Measurements from ENCODE around the gene DNAJC7. TPM values are rescaled to one million over a fixed set of nuclear protein-coding genes. Genes with fewer than 3 reads are reported as not detected.

The DNAJC7 gene
- polyA plus RNA-seq, 1 of the 3 experiments (the other 2 are of a cell fraction), result 38.8 TPM

DNA sequence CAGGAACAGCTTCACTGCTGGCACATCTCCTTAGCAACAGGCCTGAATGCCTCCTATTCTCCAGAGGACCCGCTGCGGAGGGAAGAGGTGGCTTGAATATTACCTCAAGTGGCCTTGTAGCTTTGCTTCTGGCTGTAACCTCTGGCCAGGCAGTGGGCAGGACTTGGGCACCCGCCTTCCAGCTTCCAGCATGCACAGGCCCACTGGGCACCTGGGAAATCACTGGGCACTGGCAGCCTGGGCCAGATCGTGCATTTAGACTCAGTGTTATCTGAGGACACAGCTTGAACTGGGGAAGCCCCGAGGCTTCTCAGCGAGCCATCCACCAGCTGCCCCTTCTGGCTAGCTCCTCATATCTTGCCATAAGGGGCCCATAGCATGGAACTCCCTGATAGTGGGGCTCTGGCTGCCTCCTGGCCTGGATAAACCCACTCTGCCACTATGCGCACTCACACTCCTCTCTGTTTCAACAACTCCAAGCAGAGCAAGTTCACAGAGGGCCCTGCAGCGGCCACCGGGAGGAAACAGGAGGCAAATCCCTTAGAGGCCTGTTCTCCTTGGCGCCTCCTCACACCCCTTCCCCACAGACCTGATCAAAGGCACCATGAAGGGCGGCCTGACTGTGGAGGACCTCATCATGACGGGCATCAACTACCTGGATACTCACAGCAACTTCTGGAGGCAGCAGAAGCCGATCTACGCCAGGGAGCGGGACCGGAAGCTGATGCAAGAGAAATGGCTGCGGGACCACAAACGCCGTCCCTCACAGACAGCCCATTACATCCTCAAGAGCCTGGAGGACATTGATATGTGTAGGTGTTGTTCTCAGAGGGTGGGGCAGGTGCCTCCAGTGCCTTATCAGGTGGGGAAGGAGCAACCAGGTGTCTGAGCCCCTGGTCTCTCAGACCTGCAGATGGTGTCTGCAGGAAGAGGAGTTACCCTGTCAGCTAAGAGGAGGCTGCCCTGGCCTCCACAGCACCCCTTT, 79.0 kb downstream of the DNAJC7 start:
- Histone ChIP-seq H3K9me3 (no peaks in the 10 kb centered on the region), H3K4me1 (ENCODE audit: control insufficient read depth in 1 of 2, insufficient read depth in 2 of 2, low read depth in 1 of 2, low read length in 1 of 2) (peaks cover 0 to 27% of the 10 kb centered on the region in 2 experiments; a peak in 1 of 4 replicates), H4K20me1 (ENCODE audit: insufficient read depth) (no peaks in the 10 kb centered on the region), H3K9me2 (no peaks in the 10 kb centered on the region), H3K9ac (no peak overlapping the region), H3K79me2 (ENCODE audit: insufficient read depth) (no peaks in the 10 kb centered on the region), H3K4me2 (no peak overlapping the region), H3K27me3 (ENCODE audit: insufficient read depth) (no peaks in the 10 kb centered on the region), H3K4me3 (ENCODE audit: low read depth in 2 of 2, low read length in 1 of 2) (no peak overlapping the region), H2AFZ (ENCODE audit: low read depth) (no peak overlapping the region), H3K27ac (ENCODE audit: low read depth in 2 of 2, low read length in 1 of 2) (peak overlapping the region in 1 of 2 experiments; percentile 64; a peak in 2 of 4 replicates), H3F3A (replicated peaks; ENCODE audit: insufficient read depth) (no peaks in the 10 kb centered on the region), H3K36me3 (replicated peaks in 1 of 2; ENCODE audit: control insufficient read depth in 1 of 2, insufficient read depth in 2 of 2, low read length in 1 of 2) (peaks cover 7 to 18% of the 10 kb centered on the region in 2 experiments)
- ChIA-PET POLR2A (interaction anchor here (0.9 to 1.5 kb wide), 4 partner anchors 8 to 35 kb away, joined by 3 to 5 read pairs (median 4); partner anchors contain the start of gene ODAD4), CTCF (interaction anchor here (0.8 to 2.0 kb wide), 6 partner anchors 8 to 28 kb away, joined by 3 to 8 read pairs (median 3); partner anchors contain the start of gene CNP)
- no peak for TF ChIP-seq IRF3 (IDR thresholded peaks at IDR 0.05; ENCODE audit: low read depth, low read length)
- no peak for TF ChIP-seq RFX5 (IDR thresholded peaks at IDR 0.05; ENCODE audit: low read length)
- no peak for TF ChIP-seq PBX3 (IDR thresholded peaks at IDR 0.05)
- TF ChIP-seq, protein P1, sequence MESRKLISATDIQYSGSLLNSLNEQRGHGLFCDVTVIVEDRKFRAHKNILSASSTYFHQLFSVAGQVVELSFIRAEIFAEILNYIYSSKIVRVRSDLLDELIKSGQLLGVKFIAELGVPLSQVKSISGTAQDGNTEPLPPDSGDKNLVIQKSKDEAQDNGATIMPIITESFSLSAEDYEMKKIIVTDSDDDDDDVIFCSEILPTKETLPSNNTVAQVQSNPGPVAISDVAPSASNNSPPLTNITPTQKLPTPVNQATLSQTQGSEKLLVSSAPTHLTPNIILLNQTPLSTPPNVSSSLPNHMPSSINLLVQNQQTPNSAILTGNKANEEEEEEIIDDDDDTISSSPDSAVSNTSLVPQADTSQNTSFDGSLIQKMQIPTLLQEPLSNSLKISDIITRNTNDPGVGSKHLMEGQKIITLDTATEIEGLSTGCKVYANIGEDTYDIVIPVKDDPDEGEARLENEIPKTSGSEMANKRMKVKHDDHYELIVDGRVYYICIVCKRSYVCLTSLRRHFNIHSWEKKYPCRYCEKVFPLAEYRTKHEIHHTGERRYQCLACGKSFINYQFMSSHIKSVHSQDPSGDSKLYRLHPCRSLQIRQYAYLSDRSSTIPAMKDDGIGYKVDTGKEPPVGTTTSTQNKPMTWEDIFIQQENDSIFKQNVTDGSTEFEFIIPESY (IDR thresholded peaks at IDR 0.05; ENCODE audit: borderline replicate concordance, low read depth), result no peak
- TF ChIP-seq EP300 (IDR thresholded peaks at IDR 0.05; ENCODE audit: borderline replicate concordance in 1 of 2, low read depth in 1 of 2, low read length in 1 of 2), result peak in 1 of 2 experiments; percentile 21; a peak in 1 of 4 replicates
- 90% methylated on average over 17 of the region's 19 CpGs for WGBS (ENCODE audit: low lambda C conversion rate)
- peak; percentile 48 for DNase-seq

DNA sequence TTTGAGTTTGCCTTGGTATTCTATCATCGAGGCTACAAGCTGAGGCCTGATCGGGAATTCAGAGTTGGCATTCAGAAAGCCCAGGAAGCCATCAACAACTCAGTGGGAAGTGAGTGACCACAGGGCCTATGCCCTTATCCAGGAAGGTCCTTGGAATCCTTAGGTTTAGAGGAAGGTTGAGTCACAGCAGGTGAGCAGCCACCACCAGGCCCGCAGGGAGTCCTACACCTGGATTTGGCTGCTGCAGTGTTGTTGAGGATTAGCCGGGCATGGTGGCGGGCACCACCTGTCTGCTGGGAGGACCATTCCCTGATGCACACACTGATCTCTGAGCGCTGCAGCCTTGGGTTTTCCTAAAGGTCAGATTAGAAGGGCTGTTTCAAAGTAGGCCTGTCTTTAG, 81.6 kb downstream of the DNAJC7 start:
- Histone ChIP-seq H3K4me3 (ENCODE audit: low read depth in 2 of 2, low read length in 1 of 2) (no peak overlapping the region), H3K4me2 (no peak overlapping the region), H3K9me2 (no peaks in the 10 kb centered on the region), H3K79me2 (ENCODE audit: insufficient read depth) (peaks cover 4% of the 10 kb centered on the region), H2AFZ (ENCODE audit: low read depth) (no peak overlapping the region), H3K27ac (ENCODE audit: low read depth in 2 of 2, low read length in 1 of 2) (no peak overlapping the region), H3K27me3 (ENCODE audit: insufficient read depth) (no peaks in the 10 kb centered on the region), H3K9ac (no peak overlapping the region), H3K9me3 (no peaks in the 10 kb centered on the region), H4K20me1 (ENCODE audit: insufficient read depth) (no peaks in the 10 kb centered on the region), H3K4me1 (ENCODE audit: control insufficient read depth in 1 of 2, insufficient read depth in 2 of 2, low read depth in 1 of 2, low read length in 1 of 2) (peaks cover 0 to 33% of the 10 kb centered on the region in 2 experiments; a peak in 2 of 4 replicates), H3F3A (replicated peaks; ENCODE audit: insufficient read depth) (no peaks in the 10 kb centered on the region), H3K36me3 (replicated peaks in 1 of 2; ENCODE audit: control insufficient read depth in 1 of 2, insufficient read depth in 2 of 2, low read length in 1 of 2) (peaks cover 7 to 18% of the 10 kb centered on the region in 2 experiments)
- DNase-seq, result no peak
- WGBS (ENCODE audit: low lambda C conversion rate), result 79% methylated on average over 3 of the region's 6 CpGs
- ChIA-PET POLR2A (no interaction called here), CTCF (interaction anchor here (1.4 to 1.7 kb wide), 3 partner anchors 17 to 134 kb away, joined by 3 to 7 read pairs (median 4); partner anchors contain the start of gene ACLY)
- TF ChIP-seq NRF1 (IDR thresholded peaks at IDR 0.05; ENCODE audit: low read depth, low read length) (no peak), TCF12 (IDR thresholded peaks at IDR 0.05) (no peak), GABPA (IDR thresholded peaks at IDR 0.05; ENCODE audit: low read depth) (no peak), RCOR1 (IDR thresholded peaks at IDR 0.05; ENCODE audit: low read length) (no peak), RAD21 (IDR thresholded peaks at IDR 0.05; ENCODE audit: low read length) (no peak), TAF1 (IDR thresholded peaks at IDR 0.05; ENCODE audit: borderline replicate concordance, low read depth, low read length) (no peak), MXI1 (IDR thresholded peaks at IDR 0.05; ENCODE audit: low read depth, low read length) (no peak), EP300 (IDR thresholded peaks at IDR 0.05; ENCODE audit: borderline replicate concordance in 1 of 2, low read depth in 1 of 2, low read length in 1 of 2) (no peak), RFX5 (IDR thresholded peaks at IDR 0.05; ENCODE audit: low read length) (no peak), JUND (IDR thresholded peaks at IDR 0.05) (no peak)
- TF ChIP-seq, protein P2, sequence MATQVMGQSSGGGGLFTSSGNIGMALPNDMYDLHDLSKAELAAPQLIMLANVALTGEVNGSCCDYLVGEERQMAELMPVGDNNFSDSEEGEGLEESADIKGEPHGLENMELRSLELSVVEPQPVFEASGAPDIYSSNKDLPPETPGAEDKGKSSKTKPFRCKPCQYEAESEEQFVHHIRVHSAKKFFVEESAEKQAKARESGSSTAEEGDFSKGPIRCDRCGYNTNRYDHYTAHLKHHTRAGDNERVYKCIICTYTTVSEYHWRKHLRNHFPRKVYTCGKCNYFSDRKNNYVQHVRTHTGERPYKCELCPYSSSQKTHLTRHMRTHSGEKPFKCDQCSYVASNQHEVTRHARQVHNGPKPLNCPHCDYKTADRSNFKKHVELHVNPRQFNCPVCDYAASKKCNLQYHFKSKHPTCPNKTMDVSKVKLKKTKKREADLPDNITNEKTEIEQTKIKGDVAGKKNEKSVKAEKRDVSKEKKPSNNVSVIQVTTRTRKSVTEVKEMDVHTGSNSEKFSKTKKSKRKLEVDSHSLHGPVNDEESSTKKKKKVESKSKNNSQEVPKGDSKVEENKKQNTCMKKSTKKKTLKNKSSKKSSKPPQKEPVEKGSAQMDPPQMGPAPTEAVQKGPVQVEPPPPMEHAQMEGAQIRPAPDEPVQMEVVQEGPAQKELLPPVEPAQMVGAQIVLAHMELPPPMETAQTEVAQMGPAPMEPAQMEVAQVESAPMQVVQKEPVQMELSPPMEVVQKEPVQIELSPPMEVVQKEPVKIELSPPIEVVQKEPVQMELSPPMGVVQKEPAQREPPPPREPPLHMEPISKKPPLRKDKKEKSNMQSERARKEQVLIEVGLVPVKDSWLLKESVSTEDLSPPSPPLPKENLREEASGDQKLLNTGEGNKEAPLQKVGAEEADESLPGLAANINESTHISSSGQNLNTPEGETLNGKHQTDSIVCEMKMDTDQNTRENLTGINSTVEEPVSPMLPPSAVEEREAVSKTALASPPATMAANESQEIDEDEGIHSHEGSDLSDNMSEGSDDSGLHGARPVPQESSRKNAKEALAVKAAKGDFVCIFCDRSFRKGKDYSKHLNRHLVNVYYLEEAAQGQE (IDR thresholded peaks at IDR 0.05; ENCODE audit: low read depth, low read length), result no peak
